Glutamatergic neuron (in vitro differentiated cells): ENCODE data around the gene ARHGDIB. TPM values are rescaled to one million over a fixed set of nuclear protein-coding genes. Genes with fewer than 3 reads are reported as not detected.

Source experiments
- DNase-seq: peaks from one replicate; pipeline ENCODE4 v3.0.0; 2022
- H3K27ac Mint-ChIP-seq: one replicate; pipeline ENCODE4 v1.8.0; 2020; ENCODE audit warnings: mild to moderate bottlenecking, mixed read lengths, inconsistent platforms; ENCODE audit not compliant: unreplicated experiment
- H3K27me3 Mint-ChIP-seq: one replicate; pipeline ENCODE4 v1.8.0; 2020; ENCODE audit warnings: mild to moderate bottlenecking, moderate library complexity, mixed read lengths, inconsistent platforms; ENCODE audit not compliant: unreplicated experiment
- H3K36me3 Mint-ChIP-seq: one replicate; pipeline ENCODE4 v1.8.0; 2020; ENCODE audit warnings: mild to moderate bottlenecking, mixed read lengths, inconsistent platforms; ENCODE audit not compliant: unreplicated experiment
- H3K4me1 Mint-ChIP-seq: one replicate; pipeline ENCODE4 v1.8.0; 2020; ENCODE audit warnings: mild to moderate bottlenecking, low read depth, mixed read lengths, inconsistent platforms; ENCODE audit not compliant: unreplicated experiment
- H3K4me3 Mint-ChIP-seq: one replicate; pipeline ENCODE4 v1.8.0; 2020; ENCODE audit warnings: mild to moderate bottlenecking, mixed read lengths, inconsistent platforms; ENCODE audit not compliant: unreplicated experiment
- H3K9me3 Mint-ChIP-seq: one replicate; pipeline ENCODE4 v1.8.0; 2020; ENCODE audit warnings: mild to moderate bottlenecking, moderate library complexity, mixed read lengths, inconsistent platforms; ENCODE audit not compliant: unreplicated experiment
- CTCF ChIP-seq: fragments of 200-600 bp; sonication (generic); IDR thresholded peaks from one replicate; pipeline ENCODE4 v1.5.0; 2021; ENCODE audit not compliant: partially characterized antibody, unreplicated experiment
- total RNA-seq: library from RNA; stranded (reverse); fragmentation: NEBNext Ultra II Directional; extraction: Animal tissue kit (Norgen Biotek cat#: 25700); gene quantifications from one replicate; pipeline ENCODE4 v1.2.1, GENCODE V29; 2021; ENCODE audit not compliant: unreplicated experiment

ARHGDIB gene
- total RNA-seq, 1 donor from 2014 or later: not detected

GRCh38 chr12:14962153-14962539, 745 bp upstream of the ARHGDIB start:
- DNase-seq: no peak
- Mint-ChIP-seq H3K4me1 (no peaks in the 10 kb centered on the region), H3K9me3 (no peaks in the 10 kb centered on the region)

GRCh38 chr12:14960548-14961465, 594 bp downstream of the ARHGDIB start:
- no peak for DNase-seq
- H3K27ac Mint-ChIP-seq: no peak overlapping the region
- TF ChIP-seq CTCF: no peak
- no peaks in the 10 kb centered on the region for H3K36me3 Mint-ChIP-seq
- H3K9me3 Mint-ChIP-seq: no peaks in the 10 kb centered on the region
- H3K27me3 Mint-ChIP-seq: no peaks in the 10 kb centered on the region
- H3K4me1 Mint-ChIP-seq: no peaks in the 10 kb centered on the region
- H3K4me3 Mint-ChIP-seq: no peak overlapping the region

More at GRCh38 chr12:14962153-14962539, 745 bp upstream of the ARHGDIB start:
- TF ChIP-seq CTCF: no peak
- Mint-ChIP-seq H3K27me3 (no peaks in the 10 kb centered on the region), H3K36me3 (no peaks in the 10 kb centered on the region), H3K4me3 (no peak overlapping the region), H3K27ac (no peak overlapping the region)

GRCh38 chr12:14959916-14960496, 1.4 kb downstream of the ARHGDIB start:
- H3K27ac Mint-ChIP-seq: no peak overlapping the region
- DNase-seq: no peak
- H3K9me3 Mint-ChIP-seq: no peaks in the 10 kb centered on the region
- H3K27me3 Mint-ChIP-seq: no peaks in the 10 kb centered on the region
- no peaks in the 10 kb centered on the region for H3K36me3 Mint-ChIP-seq
- H3K4me1 Mint-ChIP-seq: no peaks in the 10 kb centered on the region
- TF ChIP-seq CTCF: no peak
- no peak overlapping the region for H3K4me3 Mint-ChIP-seq

- no peak overlapping the region for H3K27ac Mint-ChIP-seq
These were observed 1.9 kb downstream of the ARHGDIB start for GRCh38 chr12:14959463-14959862.

More at GRCh38 chr12:14959463-14959862, 1.9 kb downstream of the ARHGDIB start:
- Mint-ChIP-seq H3K4me3 (no peak overlapping the region), H3K27me3 (no peaks in the 10 kb centered on the region), H3K4me1 (no peaks in the 10 kb centered on the region), H3K9me3 (no peaks in the 10 kb centered on the region), H3K36me3 (no peaks in the 10 kb centered on the region)
- no peak for TF ChIP-seq CTCF
- no peak for DNase-seq
